Neural cell (in vitro differentiated cells): ENCODE results near the gene SLC39A10. TPM values are rescaled to one million over a fixed set of nuclear protein-coding genes. Genes with fewer than 3 reads are reported as not detected.

Experiments
- H2AFZ ChIP-seq: fragments of 200-600, 300-800 bp; sonication (generic), shearing (Covaris generic); 2 replicates; pipeline ENCODE4 v1.6.0; 2014; ENCODE audit warnings: low read depth, mild to moderate bottlenecking, antibody characterized with exemption, low read length, moderate library complexity
- H3F3A ChIP-seq: fragments of 200-600 bp; shearing (Covaris generic); 2 replicates; pipeline ENCODE4 v1.6.1; 2016; ENCODE audit warnings: mild to moderate bottlenecking, moderate library complexity, mixed read lengths, antibody characterized with exemption, low read length; ENCODE audit not compliant: insufficient read depth, poor library complexity, severe bottlenecking
- H3K27ac ChIP-seq: fragments of 200-600, 300-800 bp; sonication (generic), shearing (Covaris generic); 2 replicates; pipeline ENCODE4 v1.5.1; 2014; ENCODE audit warnings: mild to moderate bottlenecking, low read length, moderate library complexity
- H3K27me3 ChIP-seq: fragments of 300-800, 200-600 bp; sonication (generic), shearing (Covaris generic); 2 replicates; pipeline ENCODE4 v1.6.0; 2014; ENCODE audit warnings: mild to moderate bottlenecking, low read depth, low read length, moderate library complexity; ENCODE audit not compliant: insufficient read depth
- H3K36me3 ChIP-seq: fragments of 300-800, 200-600 bp; sonication (generic), shearing (Covaris generic); 2 replicates; pipeline ENCODE4 v1.5.1; 2014; ENCODE audit warnings: mild to moderate bottlenecking, antibody characterized with exemption, low read length, moderate library complexity; ENCODE audit not compliant: insufficient read depth
- H3K4me2 ChIP-seq: fragments of 300-800, 200-600 bp; sonication (generic), shearing (Covaris generic); 2 replicates; pipeline ENCODE4 v1.6.0; 2014; ENCODE audit warnings: mild to moderate bottlenecking, low read length
- H3K4me3 ChIP-seq: fragments of 300-800, 200-600 bp; sonication (generic), shearing (Covaris generic); 2 replicates; pipeline ENCODE4 v1.5.1; 2014; ENCODE audit warnings: mild to moderate bottlenecking, low read length, moderate library complexity
- H3K79me2 ChIP-seq: fragments of 200-600 bp; shearing (Covaris generic); replicated peaks from 2 replicates; pipeline ENCODE4 v1.6.0; 2014; ENCODE audit warnings: mild to moderate bottlenecking, low read length, moderate library complexity; ENCODE audit not compliant: insufficient read depth
- H3K9ac ChIP-seq: fragments of 300-800, 200-600 bp; sonication (generic), shearing (Covaris generic); 2 replicates; pipeline ENCODE4 v1.6.1; 2016; ENCODE audit warnings: mild to moderate bottlenecking, low read length, mixed read lengths
- H3K9me2 ChIP-seq: fragments of 200-600 bp; shearing (Covaris generic); 2 replicates; pipeline ENCODE4 v1.6.1; 2016; ENCODE audit warnings: mild to moderate bottlenecking, low read length, mixed read lengths; ENCODE audit not compliant: insufficient read depth
- H3K9me3 ChIP-seq: fragments of 200-600, 300-800 bp; sonication (generic), shearing (Covaris generic); 2 replicates; pipeline ENCODE4 v1.6.1; 2016; ENCODE audit warnings: mild to moderate bottlenecking, mixed run types, low read length, moderate library complexity, mixed read lengths
- H4K20me1 ChIP-seq: fragments of 200-600 bp; shearing (Covaris generic); 2 replicates; pipeline ENCODE4 v1.6.1; 2016; ENCODE audit warnings: mild to moderate bottlenecking, mixed run types; ENCODE audit not compliant: insufficient read depth
- EP300 ChIP-seq: fragments of 450-650 bp; conservative IDR thresholded peaks from 2 replicates; pipeline ENCODE4 v1.6.1; 2014; ENCODE audit warnings: antibody characterized with exemption, mild to moderate bottlenecking, moderate library complexity; ENCODE audit not compliant: poor library complexity, severe bottlenecking
- EZH2 ChIP-seq: fragments of 200-600, 300-800 bp; shearing (Covaris generic), sonication (generic); IDR thresholded peaks from 2 replicates; pipeline ENCODE4 v1.6.1; 2014; ENCODE audit warnings: antibody characterized with exemption, low read length, borderline replicate concordance, mild to moderate bottlenecking; ENCODE audit not compliant: insufficient read depth, poor library complexity, severe bottlenecking
- MXI1 ChIP-seq: fragments of 450-650 bp; conservative IDR thresholded peaks from 2 replicates; pipeline ENCODE4 v1.6.1; 2014; ENCODE audit warnings: antibody characterized with exemption, mild to moderate bottlenecking; ENCODE audit not compliant: poor library complexity, severe bottlenecking
- POLR2AphosphoS5 ChIP-seq: IDR thresholded peaks from 2 replicates; pipeline ENCODE4 v1.6.1; 2012
- RAD21 ChIP-seq: fragments of 450-650 bp; conservative IDR thresholded peaks from 2 replicates; pipeline ENCODE4 v1.6.1; 2014; ENCODE audit warnings: antibody characterized with exemption, mild to moderate bottlenecking, moderate library complexity
- SMC3 ChIP-seq: fragments of 450-650 bp; conservative IDR thresholded peaks from 2 replicates; pipeline ENCODE4 v1.6.1; 2014; ENCODE audit warnings: antibody characterized with exemption, mild to moderate bottlenecking, moderate library complexity; ENCODE audit not compliant: poor library complexity
- TAF1 ChIP-seq: IDR thresholded peaks from 2 replicates; pipeline ENCODE4 v1.6.1; 2012; ENCODE audit warnings: low read depth
- polyA plus RNA-seq: library from polyadenylated mRNA; depleted of rRNA; stranded (reverse); fragments of >200 nt; gene quantifications from 2 replicates; pipeline ENCODE4 v1.2.3, GENCODE V29; 2014
- TF ChIP-seq, protein P1 (sequence below): fragments of 450-650 bp; IDR thresholded peaks from 2 replicates; pipeline ENCODE4 v1.5.1; 2014; ENCODE audit warnings: antibody characterized with exemption, mild to moderate bottlenecking, moderate library complexity; ENCODE audit not compliant: poor library complexity, severe bottlenecking
- TF ChIP-seq, protein P2 (sequence below): IDR thresholded peaks from 2 replicates; pipeline ENCODE4 v1.6.1; 2012; ENCODE audit warnings: borderline replicate concordance

The SLC39A10 gene
- polyA plus RNA-seq, 1 donor from 2014 or later, result 71.7 TPM

DNA sequence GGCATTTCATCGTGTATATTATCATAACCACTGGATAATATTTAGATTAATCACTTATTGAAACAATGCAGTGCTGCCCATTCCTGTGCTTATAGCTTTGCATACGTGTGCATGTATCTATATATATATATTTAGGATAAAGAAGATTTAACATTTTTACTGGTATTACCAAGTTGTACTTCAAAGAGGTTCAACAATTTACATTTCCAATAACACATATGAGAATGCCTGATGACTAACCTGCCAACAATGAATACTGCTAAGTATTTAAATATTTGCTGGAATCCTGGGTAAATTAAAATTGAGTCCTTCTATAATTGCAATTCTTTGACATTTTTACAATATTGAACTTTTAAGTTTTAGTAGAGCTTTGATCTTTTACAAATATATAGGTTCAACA is 111.4 kb downstream of the SLC39A10 start:
- Histone ChIP-seq H3K36me3 (no peaks in the 10 kb centered on the region), H3K4me3 (no peak overlapping the region), H4K20me1 (no peaks in the 10 kb centered on the region), H2AFZ (no peak overlapping the region), H3K9me3 (no peaks in the 10 kb centered on the region), H3K27ac (no peak overlapping the region), H3K27me3 (no peaks in the 10 kb centered on the region), H3F3A (no peaks in the 10 kb centered on the region), H3K79me2 (no peaks in the 10 kb centered on the region), H3K9me2 (no peaks in the 10 kb centered on the region), H3K9ac (no peak overlapping the region), H3K4me2 (no peak overlapping the region)
- TF ChIP-seq SMC3 (no peak), EZH2 (no peak), MXI1 (no peak), RAD21 (no peak), TAF1 (no peak), POLR2AphosphoS5 (no peak), EP300 (no peak)
- TF ChIP-seq, protein P1, sequence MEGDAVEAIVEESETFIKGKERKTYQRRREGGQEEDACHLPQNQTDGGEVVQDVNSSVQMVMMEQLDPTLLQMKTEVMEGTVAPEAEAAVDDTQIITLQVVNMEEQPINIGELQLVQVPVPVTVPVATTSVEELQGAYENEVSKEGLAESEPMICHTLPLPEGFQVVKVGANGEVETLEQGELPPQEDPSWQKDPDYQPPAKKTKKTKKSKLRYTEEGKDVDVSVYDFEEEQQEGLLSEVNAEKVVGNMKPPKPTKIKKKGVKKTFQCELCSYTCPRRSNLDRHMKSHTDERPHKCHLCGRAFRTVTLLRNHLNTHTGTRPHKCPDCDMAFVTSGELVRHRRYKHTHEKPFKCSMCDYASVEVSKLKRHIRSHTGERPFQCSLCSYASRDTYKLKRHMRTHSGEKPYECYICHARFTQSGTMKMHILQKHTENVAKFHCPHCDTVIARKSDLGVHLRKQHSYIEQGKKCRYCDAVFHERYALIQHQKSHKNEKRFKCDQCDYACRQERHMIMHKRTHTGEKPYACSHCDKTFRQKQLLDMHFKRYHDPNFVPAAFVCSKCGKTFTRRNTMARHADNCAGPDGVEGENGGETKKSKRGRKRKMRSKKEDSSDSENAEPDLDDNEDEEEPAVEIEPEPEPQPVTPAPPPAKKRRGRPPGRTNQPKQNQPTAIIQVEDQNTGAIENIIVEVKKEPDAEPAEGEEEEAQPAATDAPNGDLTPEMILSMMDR, result no peak
- TF ChIP-seq, protein P2, sequence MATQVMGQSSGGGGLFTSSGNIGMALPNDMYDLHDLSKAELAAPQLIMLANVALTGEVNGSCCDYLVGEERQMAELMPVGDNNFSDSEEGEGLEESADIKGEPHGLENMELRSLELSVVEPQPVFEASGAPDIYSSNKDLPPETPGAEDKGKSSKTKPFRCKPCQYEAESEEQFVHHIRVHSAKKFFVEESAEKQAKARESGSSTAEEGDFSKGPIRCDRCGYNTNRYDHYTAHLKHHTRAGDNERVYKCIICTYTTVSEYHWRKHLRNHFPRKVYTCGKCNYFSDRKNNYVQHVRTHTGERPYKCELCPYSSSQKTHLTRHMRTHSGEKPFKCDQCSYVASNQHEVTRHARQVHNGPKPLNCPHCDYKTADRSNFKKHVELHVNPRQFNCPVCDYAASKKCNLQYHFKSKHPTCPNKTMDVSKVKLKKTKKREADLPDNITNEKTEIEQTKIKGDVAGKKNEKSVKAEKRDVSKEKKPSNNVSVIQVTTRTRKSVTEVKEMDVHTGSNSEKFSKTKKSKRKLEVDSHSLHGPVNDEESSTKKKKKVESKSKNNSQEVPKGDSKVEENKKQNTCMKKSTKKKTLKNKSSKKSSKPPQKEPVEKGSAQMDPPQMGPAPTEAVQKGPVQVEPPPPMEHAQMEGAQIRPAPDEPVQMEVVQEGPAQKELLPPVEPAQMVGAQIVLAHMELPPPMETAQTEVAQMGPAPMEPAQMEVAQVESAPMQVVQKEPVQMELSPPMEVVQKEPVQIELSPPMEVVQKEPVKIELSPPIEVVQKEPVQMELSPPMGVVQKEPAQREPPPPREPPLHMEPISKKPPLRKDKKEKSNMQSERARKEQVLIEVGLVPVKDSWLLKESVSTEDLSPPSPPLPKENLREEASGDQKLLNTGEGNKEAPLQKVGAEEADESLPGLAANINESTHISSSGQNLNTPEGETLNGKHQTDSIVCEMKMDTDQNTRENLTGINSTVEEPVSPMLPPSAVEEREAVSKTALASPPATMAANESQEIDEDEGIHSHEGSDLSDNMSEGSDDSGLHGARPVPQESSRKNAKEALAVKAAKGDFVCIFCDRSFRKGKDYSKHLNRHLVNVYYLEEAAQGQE, result no peak

DNA sequence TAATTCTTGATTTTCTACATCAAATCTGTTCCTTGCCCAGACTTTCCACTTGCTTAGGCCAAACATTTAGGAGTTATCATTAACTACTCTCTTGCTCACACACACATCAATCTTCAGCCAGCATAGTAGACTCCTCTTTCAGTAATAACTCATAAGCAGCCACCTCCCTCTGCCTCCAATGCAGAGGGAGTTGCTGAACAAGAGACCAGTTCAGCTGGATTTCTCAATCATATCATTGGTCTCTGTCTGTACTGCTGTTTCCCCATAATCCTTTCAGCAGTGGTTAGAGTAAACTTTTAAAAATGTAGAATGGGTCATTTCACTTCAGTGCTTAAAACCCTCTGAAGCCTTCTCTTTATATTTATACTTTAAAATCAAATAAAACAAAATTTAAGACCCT is 112.9 kb downstream of the SLC39A10 start:
- Histone ChIP-seq H3K9me2 (no peaks in the 10 kb centered on the region), H2AFZ (no peak overlapping the region), H3K9me3 (no peaks in the 10 kb centered on the region), H3K36me3 (no peaks in the 10 kb centered on the region), H3K27me3 (no peaks in the 10 kb centered on the region), H3K4me2 (no peak overlapping the region), H3F3A (no peaks in the 10 kb centered on the region), H3K79me2 (no peaks in the 10 kb centered on the region), H3K9ac (no peak overlapping the region), H4K20me1 (no peaks in the 10 kb centered on the region), H3K27ac (no peak overlapping the region), H3K4me3 (no peak overlapping the region)
- TF ChIP-seq MXI1, result no peak

DNA sequence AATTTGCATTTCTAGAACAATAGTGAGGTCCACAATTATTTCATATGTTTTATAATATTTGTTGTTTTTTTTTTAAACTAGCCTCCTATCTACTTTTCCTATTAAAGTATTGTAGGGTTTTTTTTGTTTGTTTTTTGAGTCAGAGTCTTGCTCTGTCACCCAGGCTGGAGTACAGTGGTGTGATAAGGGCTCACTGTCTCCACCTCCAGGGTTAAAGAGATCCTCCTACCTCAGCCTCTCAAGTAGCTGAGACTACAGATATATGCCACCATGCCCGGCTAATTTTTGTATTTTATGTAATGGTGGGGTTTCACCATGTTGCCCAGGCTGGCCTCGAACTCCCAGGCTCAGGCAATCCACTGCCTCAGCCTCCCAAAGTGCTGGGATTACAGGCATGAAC is 122.5 kb downstream of the SLC39A10 start:
- TF ChIP-seq, protein P2, result no peak
- TF ChIP-seq TAF1 (no peak), SMC3 (no peak), MXI1 (no peak), EZH2 (no peak)
- Histone ChIP-seq H2AFZ (no peak overlapping the region), H3K9ac (no peak overlapping the region), H3K4me2 (no peak overlapping the region), H4K20me1 (no peaks in the 10 kb centered on the region), H3K27me3 (no peaks in the 10 kb centered on the region), H3F3A (no peaks in the 10 kb centered on the region), H3K27ac (no peak overlapping the region), H3K9me3 (no peaks in the 10 kb centered on the region), H3K36me3 (no peaks in the 10 kb centered on the region), H3K79me2 (no peaks in the 10 kb centered on the region), H3K4me3 (no peak overlapping the region), H3K9me2 (no peaks in the 10 kb centered on the region)
